ENCODE data around the gene NME7. TPM values are rescaled to one million over a fixed set of nuclear protein-coding genes. Genes with fewer than 3 reads are reported as not detected.

Gene NME7
- total RNA-seq, 4 donors from 2014 or later: 5.0 to 8.9 (median 8.4) TPM

GRCh38 chr1:169146576-169147214 is 220.9 kb downstream of the NME7 start:
- H3K4me3 ChIP-seq (ENCODE audit: low read depth, poor library complexity, severe bottlenecking): no peak overlapping the region
- WGBS, 2 donors: 85 to 93% methylated on average over 1 of the region's 1 CpG
- TF ChIP-seq CTCF (IDR thresholded peaks at IDR 0.05) (no peak), POLR2A (IDR thresholded peaks at IDR 0.05) (no peak)
- intact Hi-C loops (cut with DNase I; ENCODE audit: low total_unique reads): no loop called here
- DNase-seq (ENCODE audit: low spot score in 2 of 2): no peak

GRCh38 chr1:169144941-169145626 is 222.5 kb downstream of the NME7 start:
- no peak for DNase-seq (ENCODE audit: low spot score in 2 of 2)
- TF ChIP-seq CTCF (IDR thresholded peaks at IDR 0.05) (no peak), POLR2A (IDR thresholded peaks at IDR 0.05) (no peak)
- H3K4me3 ChIP-seq (ENCODE audit: low read depth, poor library complexity, severe bottlenecking): no peak overlapping the region
- intact Hi-C loops (cut with DNase I; ENCODE audit: low total_unique reads): no loop called here
- WGBS, 2 donors: 89 to 90% methylated on average over 7 of the region's 7 CpGs

GRCh38 chr1:169143984-169144383 is 223.6 kb downstream of the NME7 start:
- intact Hi-C loops (cut with DNase I; ENCODE audit: low total_unique reads): no loop called here
- TF ChIP-seq CTCF (IDR thresholded peaks at IDR 0.05) (no peak), POLR2A (IDR thresholded peaks at IDR 0.05) (no peak)
- H3K4me3 ChIP-seq (ENCODE audit: low read depth, poor library complexity, severe bottlenecking): no peak overlapping the region
- no peak for DNase-seq (ENCODE audit: low spot score in 2 of 2)

- DNase-seq (ENCODE audit: low spot score in 2 of 2): no peak
- H3K4me3 ChIP-seq (ENCODE audit: low read depth, poor library complexity, severe bottlenecking): no peak overlapping the region
- no peak for TF ChIP-seq CTCF (IDR thresholded peaks at IDR 0.05)
- no peak for TF ChIP-seq POLR2A (IDR thresholded peaks at IDR 0.05)
- WGBS, 2 donors: 83 to 89% methylated on average over 3 of the region's 3 CpGs
- intact Hi-C loops (cut with DNase I; ENCODE audit: low total_unique reads): no loop called here
Measured at GRCh38 chr1:169143346-169143745, 224.3 kb downstream of the NME7 start.

GRCh38 chr1:169142129-169142528 is 225.5 kb downstream of the NME7 start:
- intact Hi-C loops (cut with DNase I; ENCODE audit: low total_unique reads): no loop called here

More at GRCh38 chr1:169142129-169142528, 225.5 kb downstream of the NME7 start:
- DNase-seq (ENCODE audit: low spot score in 2 of 2): no peak
- no peak for TF ChIP-seq POLR2A (IDR thresholded peaks at IDR 0.05)
- no peak for TF ChIP-seq CTCF (IDR thresholded peaks at IDR 0.05)
- WGBS, 2 donors: 86 to 88% methylated on average over 1 of the region's 1 CpG
- H3K4me3 ChIP-seq (ENCODE audit: low read depth, poor library complexity, severe bottlenecking): no peak overlapping the region
